ENCODE data around the gene ATP2B3.

The ATP2B3 gene

GRCh38 chrX:153539171-153539978 is 21.9 kb downstream of the ATP2B3 start:
- peak; percentile 68 for DNase-seq

- DNase-seq, result no peak
These were observed 22.5 kb downstream of the ATP2B3 start for GRCh38 chrX:153539979-153540358.

DNA sequence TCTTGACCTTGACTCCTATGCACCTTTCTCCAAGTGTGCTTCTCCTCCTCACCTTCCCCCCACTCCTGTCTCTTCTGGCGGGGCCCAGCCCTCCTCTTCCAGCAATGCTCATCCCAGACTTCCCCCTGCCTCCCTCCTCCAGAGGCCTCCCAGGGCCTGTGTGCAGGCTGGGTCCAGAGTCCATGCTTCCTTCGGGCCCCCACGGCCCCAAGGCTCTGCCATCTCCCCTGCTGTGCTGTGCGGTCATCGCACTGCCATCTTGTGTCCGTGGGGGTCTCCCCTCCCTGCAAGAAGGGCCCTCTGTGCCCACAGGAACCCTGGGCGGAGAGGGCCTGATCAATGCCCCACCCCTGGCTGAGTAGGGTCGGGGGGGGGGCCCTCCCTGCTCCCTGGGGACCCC is 27.3 kb downstream of the ATP2B3 start:
- DNase-seq, result no peak

GRCh38 chrX:153546386-153546785 is 28.9 kb downstream of the ATP2B3 start:
- no peak for DNase-seq

GRCh38 chrX:153547195-153547594 is 29.8 kb downstream of the ATP2B3 start:
- DNase-seq, result no peak

- DNase-seq, result no peak
These were observed 31.8 kb downstream of the ATP2B3 start for GRCh38 chrX:153549231-153549630.

- DNase-seq, result no peak
These were observed 32.4 kb downstream of the ATP2B3 start for GRCh38 chrX:153549807-153550206.

GRCh38 chrX:153551135-153551534 is 33.7 kb downstream of the ATP2B3 start:
- DNase-seq, result no peak

DNA sequence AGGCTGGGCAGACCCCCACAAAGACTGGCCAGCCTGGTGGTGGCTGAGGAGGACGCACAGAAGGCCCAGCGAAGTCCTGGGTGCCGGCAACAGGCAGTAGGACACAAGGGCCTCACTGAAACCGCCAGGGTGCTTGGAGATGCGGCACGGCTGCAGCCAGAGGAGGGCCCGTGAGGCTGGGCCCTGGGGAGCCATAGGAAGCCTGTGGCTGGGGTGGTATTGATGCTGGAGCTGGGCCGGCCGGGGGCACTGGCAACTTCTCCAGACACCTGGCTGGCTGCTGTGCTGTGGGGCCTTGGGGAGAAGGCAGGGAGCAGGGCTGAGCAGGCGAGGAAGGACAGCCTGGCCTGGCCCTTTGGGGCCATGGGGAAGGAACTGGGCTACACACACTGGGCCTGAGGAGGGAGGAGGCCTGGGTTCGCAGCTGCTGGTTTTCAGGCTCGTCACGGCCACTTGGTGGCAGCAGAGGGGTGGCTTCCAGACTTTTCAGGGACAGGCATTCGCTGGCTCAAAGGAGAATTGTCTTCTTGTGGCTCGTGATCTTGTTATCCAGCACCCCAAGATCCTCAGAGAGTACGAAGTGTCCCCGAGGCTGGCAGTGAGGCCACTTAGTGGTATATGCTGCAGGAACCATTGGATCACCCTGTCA is 37.2 kb downstream of the ATP2B3 start:
- peak; percentile 63 for DNase-seq

- no peak for DNase-seq
These were observed 39.3 kb downstream of the ATP2B3 start for GRCh38 chrX:153556767-153557166.

GRCh38 chrX:153557618-153558355 is 40.3 kb downstream of the ATP2B3 start:
- DNase-seq, result no peak

- DNase-seq, result no peak
These were observed 42.6 kb downstream of the ATP2B3 start for GRCh38 chrX:153560000-153560399.

GRCh38 chrX:153560466-153560865 is 43.0 kb downstream of the ATP2B3 start:
- DNase-seq, result no peak

- DNase-seq, result no peak
These were observed 43.9 kb downstream of the ATP2B3 start for GRCh38 chrX:153561337-153561736.

DNA sequence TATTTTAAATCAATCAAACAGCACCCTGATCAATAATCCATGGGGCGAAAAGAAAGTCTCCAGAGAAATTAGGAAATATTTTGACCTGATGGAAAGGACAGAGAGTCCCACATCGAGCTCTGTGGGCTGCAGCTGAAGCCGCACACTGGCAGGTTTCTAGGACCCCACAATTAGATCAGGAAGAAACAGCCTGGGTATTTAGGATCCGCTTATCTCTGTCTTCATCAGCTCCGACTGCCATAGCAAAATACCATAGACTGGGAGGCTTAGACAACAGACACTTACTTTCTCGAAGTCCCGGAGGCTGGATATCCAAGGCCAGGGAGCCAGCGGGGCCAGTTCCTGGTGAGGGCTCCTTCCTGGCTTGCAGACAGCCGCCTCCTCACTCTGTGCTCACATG is 45.1 kb downstream of the ATP2B3 start:
- DNase-seq, result no peak

- no peak for DNase-seq
These were observed 46.7 kb downstream of the ATP2B3 start for GRCh38 chrX:153564047-153564606.

GRCh38 chrX:153565996-153566580 is 48.6 kb downstream of the ATP2B3 start:
- no peak for DNase-seq

- DNase-seq, result no peak
These were observed 51.1 kb downstream of the ATP2B3 start for GRCh38 chrX:153568451-153569011.

DNA sequence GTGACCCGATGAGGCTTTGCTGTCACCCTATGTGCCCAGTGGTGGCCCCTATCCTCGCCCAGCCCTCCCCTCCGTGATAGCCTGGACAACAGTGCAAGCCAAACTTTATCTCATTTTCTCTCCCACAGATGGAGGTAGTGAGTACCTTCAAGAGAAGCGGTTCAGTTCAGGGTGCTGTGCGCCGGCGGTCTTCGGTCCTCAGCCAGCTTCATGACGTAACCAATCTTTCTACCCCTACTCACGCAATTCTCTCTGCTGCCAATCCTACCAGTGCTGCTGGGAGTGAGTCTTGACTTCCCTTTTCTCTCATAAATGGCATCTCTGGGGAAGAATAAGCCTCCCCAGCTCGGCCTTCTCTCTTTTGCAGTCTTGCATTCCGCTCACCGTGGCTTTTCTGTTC is 52.0 kb downstream of the ATP2B3 start:
- no peak for DNase-seq

- no peak for DNase-seq
These were observed 54.1 kb downstream of the ATP2B3 start for GRCh38 chrX:153571534-153571908.

DNA sequence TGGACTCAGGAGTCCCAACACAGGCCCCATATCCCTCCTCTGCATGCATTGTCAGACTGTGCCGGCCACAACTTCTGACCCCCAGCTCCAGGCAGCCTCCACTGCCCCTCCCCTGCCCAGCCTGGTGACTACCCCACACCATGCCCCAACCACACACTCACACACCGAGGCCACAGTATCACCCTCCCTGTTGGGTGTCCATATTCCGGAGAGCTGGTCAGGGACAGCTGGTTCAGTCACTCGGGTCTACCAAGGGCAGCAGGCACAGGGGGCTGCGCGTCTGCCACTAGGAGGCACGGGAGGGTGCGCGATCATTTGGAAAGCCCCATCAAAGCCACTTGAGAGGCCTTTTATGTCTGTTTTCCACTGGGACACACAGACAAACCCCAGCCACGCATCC is 55.2 kb downstream of the ATP2B3 start:
- DNase-seq, result no peak

GRCh38 chrX:153573984-153574383 is 56.5 kb downstream of the ATP2B3 start:
- peak; percentile 10 for DNase-seq

Measured in activated CD4-positive, alpha-beta T cell treated with anti-CD3 and anti-CD28 coated beads, Interleukin-10, Interleukin-2, amounts not matched to agents 100 ng/mL and 50 ng/mL, durations not matched to agents 16 hours and 8 hours (primary cell).